Parathyroid adenoma (tissue), 2 donors: ENCODE data around the gene ZNF804A.

ENCODE experiments used
- H2AFZ ChIP-seq: fragments of 300-600 bp; sonication (generic); one replicate; pipeline ENCODE4 v1.7.0; 2017; ENCODE audit warnings: antibody characterized with exemption, mild to moderate bottlenecking
- H3K27ac ChIP-seq: fragments of 300-600 bp; sonication (generic); one replicate; pipeline ENCODE4 v1.7.0; 2017
- H3K27me3 ChIP-seq: fragments of 300-600 bp; sonication (generic); one replicate; pipeline ENCODE4 v1.7.0; 2017; ENCODE audit warnings: low read length; ENCODE audit not compliant: control insufficient read depth, insufficient read depth
- H3K36me3 ChIP-seq: fragments of 300-600 bp; sonication (generic); one replicate; pipeline ENCODE4 v1.7.0; 2017; ENCODE audit warnings: low read length; ENCODE audit not compliant: control insufficient read depth, insufficient read depth
- H3K4me1 ChIP-seq: fragments of 300-600 bp; sonication (generic); one replicate; pipeline ENCODE4 v1.7.0; 2017; ENCODE audit warnings: control low read depth
- H3K4me2 ChIP-seq: fragments of 300-600 bp; sonication (generic); one replicate; pipeline ENCODE4 v1.7.0; 2017; ENCODE audit warnings: low read length
- H3K4me3 ChIP-seq: fragments of 300-600 bp; sonication (generic); one replicate; pipeline ENCODE4 v1.7.0; 2017; ENCODE audit warnings: low read depth, low read length
- H3K79me2 ChIP-seq: fragments of 300-600 bp; sonication (generic); one replicate; pipeline ENCODE4 v1.7.0; 2017; ENCODE audit warnings: control low read depth
- H3K9ac ChIP-seq: fragments of 300-600 bp; sonication (generic); one replicate; pipeline ENCODE4 v1.7.0; 2017; ENCODE audit warnings: mild to moderate bottlenecking
- H3K9me3 ChIP-seq: fragments of 300-600 bp; sonication (generic); one replicate; pipeline ENCODE4 v1.7.0; 2017; ENCODE audit warnings: low read length; ENCODE audit not compliant: control insufficient read depth
- TF ChIP-seq, protein P1 (sequence below): fragments of 300-600 bp; sonication (generic); IDR thresholded peaks from one replicate; pipeline ENCODE4 v1.7.0; 2017; ENCODE audit warnings: antibody characterized with exemption, mild to moderate bottlenecking
- donor health status: primary hyperparathyroidism.

Gene ZNF804A

DNA sequence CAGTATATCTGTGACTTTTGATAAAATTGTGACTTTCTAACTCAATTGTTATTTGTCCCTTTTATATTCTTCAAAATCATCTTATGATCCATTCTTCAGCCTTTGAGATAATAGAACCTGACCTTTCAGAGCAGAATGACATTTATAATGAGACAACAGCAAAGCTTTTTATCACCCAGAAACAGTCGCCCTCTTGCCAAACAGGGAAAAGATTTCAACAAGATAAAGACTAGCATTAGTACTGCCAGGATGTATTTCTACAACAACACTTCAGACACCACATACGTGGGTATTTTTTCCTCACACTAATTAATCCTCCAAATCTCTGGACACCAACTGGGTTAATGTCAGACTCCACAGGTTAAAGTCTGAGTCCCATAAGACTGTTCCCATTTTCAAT, 249.0 kb downstream of the ZNF804A start:
- H2AFZ ChIP-seq: no peak overlapping the region
- H3K9ac ChIP-seq: no peak overlapping the region
- H3K4me3 ChIP-seq: no peak overlapping the region
- H3K27ac ChIP-seq: no peak overlapping the region
- H3K9me3 ChIP-seq: no peaks in the 10 kb centered on the region
- H3K27me3 ChIP-seq: no peaks in the 10 kb centered on the region
- TF ChIP-seq, protein P1, sequence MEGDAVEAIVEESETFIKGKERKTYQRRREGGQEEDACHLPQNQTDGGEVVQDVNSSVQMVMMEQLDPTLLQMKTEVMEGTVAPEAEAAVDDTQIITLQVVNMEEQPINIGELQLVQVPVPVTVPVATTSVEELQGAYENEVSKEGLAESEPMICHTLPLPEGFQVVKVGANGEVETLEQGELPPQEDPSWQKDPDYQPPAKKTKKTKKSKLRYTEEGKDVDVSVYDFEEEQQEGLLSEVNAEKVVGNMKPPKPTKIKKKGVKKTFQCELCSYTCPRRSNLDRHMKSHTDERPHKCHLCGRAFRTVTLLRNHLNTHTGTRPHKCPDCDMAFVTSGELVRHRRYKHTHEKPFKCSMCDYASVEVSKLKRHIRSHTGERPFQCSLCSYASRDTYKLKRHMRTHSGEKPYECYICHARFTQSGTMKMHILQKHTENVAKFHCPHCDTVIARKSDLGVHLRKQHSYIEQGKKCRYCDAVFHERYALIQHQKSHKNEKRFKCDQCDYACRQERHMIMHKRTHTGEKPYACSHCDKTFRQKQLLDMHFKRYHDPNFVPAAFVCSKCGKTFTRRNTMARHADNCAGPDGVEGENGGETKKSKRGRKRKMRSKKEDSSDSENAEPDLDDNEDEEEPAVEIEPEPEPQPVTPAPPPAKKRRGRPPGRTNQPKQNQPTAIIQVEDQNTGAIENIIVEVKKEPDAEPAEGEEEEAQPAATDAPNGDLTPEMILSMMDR: no peak
- H3K36me3 ChIP-seq: no peaks in the 10 kb centered on the region
- no peaks in the 10 kb centered on the region for H3K79me2 ChIP-seq
- H3K4me1 ChIP-seq: no peaks in the 10 kb centered on the region
- no peak overlapping the region for H3K4me2 ChIP-seq

- Histone ChIP-seq H3K9me3 (no peaks in the 10 kb centered on the region), H3K9ac (no peak overlapping the region), H3K27me3 (no peaks in the 10 kb centered on the region), H3K36me3 (no peaks in the 10 kb centered on the region), H3K4me3 (no peak overlapping the region), H3K79me2 (no peaks in the 10 kb centered on the region), H3K4me2 (no peak overlapping the region), H2AFZ (no peak overlapping the region), H3K27ac (no peak overlapping the region), H3K4me1 (no peaks in the 10 kb centered on the region)
- TF ChIP-seq, protein P1: no peak
Observed at GRCh38 chr2:184849516-184849915, 251.2 kb downstream of the ZNF804A start.

DNA sequence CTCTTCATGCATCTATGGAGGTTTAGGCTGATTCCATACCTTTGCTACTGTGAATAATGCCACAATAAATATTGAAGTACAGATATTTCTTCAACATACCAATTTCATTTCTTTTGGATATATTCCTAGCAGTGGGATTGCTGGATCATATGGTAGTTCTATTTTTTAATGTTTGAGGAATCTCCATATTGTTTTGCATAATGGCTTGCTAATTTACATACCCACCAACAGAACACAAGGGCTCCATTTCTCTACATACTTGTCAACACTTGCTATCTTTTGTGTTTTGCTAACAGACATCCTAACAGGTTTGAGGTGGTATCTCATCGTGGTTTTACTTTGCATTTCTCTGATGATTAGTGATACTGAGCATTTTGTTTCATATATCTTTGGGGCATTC, 253.2 kb downstream of the ZNF804A start:
- H3K27me3 ChIP-seq: no peaks in the 10 kb centered on the region
- no peaks in the 10 kb centered on the region for H3K79me2 ChIP-seq
- H3K9ac ChIP-seq: no peak overlapping the region
- H2AFZ ChIP-seq: no peak overlapping the region
- no peak overlapping the region for H3K4me2 ChIP-seq
- no peak overlapping the region for H3K4me3 ChIP-seq
- TF ChIP-seq, protein P1: no peak
- H3K36me3 ChIP-seq: no peaks in the 10 kb centered on the region
- H3K4me1 ChIP-seq: no peaks in the 10 kb centered on the region
- H3K9me3 ChIP-seq: no peaks in the 10 kb centered on the region
- H3K27ac ChIP-seq: no peak overlapping the region

GRCh38 chr2:184859187-184859586, 260.9 kb downstream of the ZNF804A start:
- no peaks in the 10 kb centered on the region for H3K9me3 ChIP-seq
- no peaks in the 10 kb centered on the region for H3K27me3 ChIP-seq
- TF ChIP-seq, protein P1: no peak

GRCh38 chr2:184860744-184861143, 262.4 kb downstream of the ZNF804A start:
- Histone ChIP-seq H2AFZ (no peak overlapping the region), H3K36me3 (no peaks in the 10 kb centered on the region), H3K79me2 (no peaks in the 10 kb centered on the region), H3K27me3 (no peaks in the 10 kb centered on the region), H3K4me3 (no peak overlapping the region), H3K9me3 (no peaks in the 10 kb centered on the region), H3K4me1 (no peaks in the 10 kb centered on the region), H3K4me2 (no peak overlapping the region), H3K9ac (no peak overlapping the region), H3K27ac (no peak overlapping the region)
- TF ChIP-seq, protein P1: no peak

More at GRCh38 chr2:184859187-184859586, 260.9 kb downstream of the ZNF804A start:
- H3K4me1 ChIP-seq: no peaks in the 10 kb centered on the region
- H3K4me3 ChIP-seq: no peak overlapping the region
- no peak overlapping the region for H3K27ac ChIP-seq
- no peak overlapping the region for H3K4me2 ChIP-seq
- H2AFZ ChIP-seq: no peak overlapping the region
- H3K79me2 ChIP-seq: no peaks in the 10 kb centered on the region
- H3K9ac ChIP-seq: no peak overlapping the region
- no peaks in the 10 kb centered on the region for H3K36me3 ChIP-seq
